ENCODE results near the gene DSC1.
"Not testable (repeated sequence)": the region's sequence is repeated elsewhere in the genome, so short reads cannot be mapped to it uniquely, and the experiment has no call there.

Gene DSC1

GRCh38 chr18:31183302-31183701, 20.6 kb upstream of the DSC1 start:
- Histone ChIP-seq H2AFZ (no peak overlapping the region), H3K4me1 (no peaks in the 10 kb centered on the region), H3K9ac (no peak overlapping the region), H3K9me3 (ENCODE audit: control insufficient read depth, low read length) (no peaks in the 10 kb centered on the region), H3K27ac (no peak overlapping the region), H3K4me3 (ENCODE audit: low read depth, low read length) (no peak overlapping the region), H3K79me2 (no peaks in the 10 kb centered on the region), H3K4me2 (ENCODE audit: low read length) (no peak overlapping the region), H3K27me3 (ENCODE audit: control insufficient read depth, insufficient read depth, low read length) (no peaks in the 10 kb centered on the region), H3K36me3 (ENCODE audit: control insufficient read depth, insufficient read depth, low read length) (no peaks in the 10 kb centered on the region)
- no peak for TF ChIP-seq CTCF (IDR thresholded peaks at IDR 0.05)

- H3K27ac ChIP-seq; H3K9me3 ChIP-seq (ENCODE audit: control insufficient read depth, low read length); H3K27me3 ChIP-seq (ENCODE audit: control insufficient read depth, insufficient read depth, low read length); H3K4me3 ChIP-seq (ENCODE audit: low read depth, low read length); H3K4me1 ChIP-seq; H3K9ac ChIP-seq; H2AFZ ChIP-seq; H3K4me2 ChIP-seq (ENCODE audit: low read length); H3K36me3 ChIP-seq (ENCODE audit: control insufficient read depth, insufficient read depth, low read length); H3K79me2 ChIP-seq: not testable (repeated sequence)
Observed at GRCh38 chr18:31177369-31177768, 14.7 kb upstream of the DSC1 start.

GRCh38 chr18:31176531-31176930, 13.9 kb upstream of the DSC1 start:
- Histone ChIP-seq H3K27me3 (ENCODE audit: control insufficient read depth, insufficient read depth, low read length) (no peaks in the 10 kb centered on the region), H3K4me2 (ENCODE audit: low read length) (no peak overlapping the region), H3K9ac (no peak overlapping the region), H3K36me3 (ENCODE audit: control insufficient read depth, insufficient read depth, low read length) (no peaks in the 10 kb centered on the region), H3K79me2 (no peaks in the 10 kb centered on the region), H3K9me3 (ENCODE audit: control insufficient read depth, low read length) (no peaks in the 10 kb centered on the region), H3K27ac (no peak overlapping the region), H2AFZ (no peak overlapping the region), H3K4me3 (ENCODE audit: low read depth, low read length) (no peak overlapping the region), H3K4me1 (no peaks in the 10 kb centered on the region)
- no peak for TF ChIP-seq CTCF (IDR thresholded peaks at IDR 0.05)

GRCh38 chr18:31171144-31171839, 8.6 kb upstream of the DSC1 start:
- no peak overlapping the region for H3K4me3 ChIP-seq (ENCODE audit: low read depth, low read length)
- no peak for TF ChIP-seq CTCF (IDR thresholded peaks at IDR 0.05)
- no peak overlapping the region for H3K4me2 ChIP-seq (ENCODE audit: low read length)
- H3K4me1 ChIP-seq, result no peaks in the 10 kb centered on the region
- H3K9ac ChIP-seq, result no peak overlapping the region
- H3K79me2 ChIP-seq, result no peaks in the 10 kb centered on the region
- no peaks in the 10 kb centered on the region for H3K27me3 ChIP-seq (ENCODE audit: control insufficient read depth, insufficient read depth, low read length)
- H2AFZ ChIP-seq, result no peak overlapping the region
- H3K9me3 ChIP-seq (ENCODE audit: control insufficient read depth, low read length), result no peaks in the 10 kb centered on the region
- H3K36me3 ChIP-seq (ENCODE audit: control insufficient read depth, insufficient read depth, low read length), result no peaks in the 10 kb centered on the region
- no peak overlapping the region for H3K27ac ChIP-seq

- Histone ChIP-seq H3K4me3 (ENCODE audit: low read depth, low read length) (no peak overlapping the region), H3K4me1 (no peaks in the 10 kb centered on the region), H3K79me2 (no peaks in the 10 kb centered on the region), H3K36me3 (ENCODE audit: control insufficient read depth, insufficient read depth, low read length) (no peaks in the 10 kb centered on the region), H3K9me3 (ENCODE audit: control insufficient read depth, low read length) (no peaks in the 10 kb centered on the region), H3K27ac (no peak overlapping the region), H3K27me3 (ENCODE audit: control insufficient read depth, insufficient read depth, low read length) (no peaks in the 10 kb centered on the region), H3K4me2 (ENCODE audit: low read length) (no peak overlapping the region), H2AFZ (no peak overlapping the region), H3K9ac (no peak overlapping the region)
- TF ChIP-seq CTCF (IDR thresholded peaks at IDR 0.05), result no peak
Observed at GRCh38 chr18:31170335-31170734, 7.7 kb upstream of the DSC1 start.
